ENCODE measurements around the gene MC5R.

The MC5R gene

GRCh38 chr18:13809531-13810255 lies 14.3 kb upstream of the MC5R start:
- H2AFZ ChIP-seq (ENCODE audit: low read depth, low read length), result no peak overlapping the region
- H3K4me2 ChIP-seq (ENCODE audit: low read length), result no peak overlapping the region
- no peaks in the 10 kb centered on the region for H3K79me2 ChIP-seq (ENCODE audit: low read length)
- H3K27ac ChIP-seq (ENCODE audit: low read length), result no peak overlapping the region
- no peaks in the 10 kb centered on the region for H3K4me1 ChIP-seq (ENCODE audit: low read length)
- H3K36me3 ChIP-seq (replicated peaks; ENCODE audit: low read depth, low read length), result no peaks in the 10 kb centered on the region
- H3K9me3 ChIP-seq (ENCODE audit: insufficient read depth, low read length), result no peaks in the 10 kb centered on the region
- no peak for TF ChIP-seq CTCF (IDR thresholded peaks at IDR 0.05; ENCODE audit: low read depth, low read length)
- TF ChIP-seq EZH2phosphoT487 (IDR thresholded peaks at IDR 0.05; ENCODE audit: low read depth), result no peak
- no peak overlapping the region for H3K4me3 ChIP-seq (ENCODE audit: low read length)
- peaks cover under 1% of the 10 kb centered on the region; the same call in 1 of the 2 replicates for H3K27me3 ChIP-seq (ENCODE audit: low read depth, low read length)
- no peaks in the 10 kb centered on the region for H4K20me1 ChIP-seq (ENCODE audit: insufficient read depth, low read length)
- H3K9ac ChIP-seq (ENCODE audit: low read length), result no peak overlapping the region

- H3K27me3 ChIP-seq (ENCODE audit: low read depth, low read length), result peaks cover 2% of the 10 kb centered on the region; the same call in 1 of the 2 replicates
- no peaks in the 10 kb centered on the region for H3K4me1 ChIP-seq (ENCODE audit: low read length)
- no peak overlapping the region for H2AFZ ChIP-seq (ENCODE audit: low read depth, low read length)
- no peak overlapping the region for H3K4me3 ChIP-seq (ENCODE audit: low read length)
- no peaks in the 10 kb centered on the region for H3K79me2 ChIP-seq (ENCODE audit: low read length)
- no peaks in the 10 kb centered on the region for H3K9me3 ChIP-seq (ENCODE audit: insufficient read depth, low read length)
- H3K36me3 ChIP-seq (replicated peaks; ENCODE audit: low read depth, low read length), result no peaks in the 10 kb centered on the region
- H4K20me1 ChIP-seq (ENCODE audit: insufficient read depth, low read length), result no peaks in the 10 kb centered on the region
- TF ChIP-seq EZH2phosphoT487 (IDR thresholded peaks at IDR 0.05; ENCODE audit: low read depth) (no peak), CTCF (IDR thresholded peaks at IDR 0.05; ENCODE audit: low read depth, low read length) (no peak)
- no peak overlapping the region for H3K27ac ChIP-seq (ENCODE audit: low read length)
- no peak overlapping the region for H3K9ac ChIP-seq (ENCODE audit: low read length)
- H3K4me2 ChIP-seq (ENCODE audit: low read length), result no peak overlapping the region
Observed at GRCh38 chr18:13810950-13811485, 12.9 kb upstream of the MC5R start.

- no peak overlapping the region; the same call in 1 of the 2 replicates for H3K4me2 ChIP-seq (ENCODE audit: low read length)
- H3K36me3 ChIP-seq (replicated peaks; ENCODE audit: low read depth, low read length), result no peaks in the 10 kb centered on the region
- no peaks in the 10 kb centered on the region for H4K20me1 ChIP-seq (ENCODE audit: insufficient read depth, low read length)
Observed at GRCh38 chr18:13811993-13812392, 12.0 kb upstream of the MC5R start.

More at GRCh38 chr18:13811993-13812392, 12.0 kb upstream of the MC5R start:
- no peaks in the 10 kb centered on the region for H3K79me2 ChIP-seq (ENCODE audit: low read length)
- H3K9ac ChIP-seq (ENCODE audit: low read length), result no peak overlapping the region
- no peaks in the 10 kb centered on the region for H3K4me1 ChIP-seq (ENCODE audit: low read length)
- peak; percentile 44 for TF ChIP-seq CTCF (IDR thresholded peaks at IDR 0.05; ENCODE audit: low read depth, low read length)
- TF ChIP-seq EZH2phosphoT487 (IDR thresholded peaks at IDR 0.05; ENCODE audit: low read depth), result no peak
- H3K9me3 ChIP-seq (ENCODE audit: insufficient read depth, low read length), result no peaks in the 10 kb centered on the region
- H3K4me3 ChIP-seq (ENCODE audit: low read length), result no peak overlapping the region
- peaks cover 2% of the 10 kb centered on the region; the same call in 1 of the 2 replicates for H3K27me3 ChIP-seq (ENCODE audit: low read depth, low read length)
- H3K27ac ChIP-seq (ENCODE audit: low read length), result no peak overlapping the region
- H2AFZ ChIP-seq (ENCODE audit: low read depth, low read length), result no peak overlapping the region

All from OCI-LY3 (cell line).